HepG2 (cell line): ENCODE measurements around the gene CRYBA2. TPM values are rescaled to one million over a fixed set of nuclear protein-coding genes. Genes with fewer than 3 reads are reported as not detected.

Experiments
- ARID2 ChIP-seq: sonication (generic); formaldehyde crosslinking; IDR thresholded peaks from 2 replicates; pipeline ENCODE4 v1.8.1; 2022; ENCODE audit warnings: mild to moderate bottlenecking, missing genetic modification reagents, borderline replicate concordance
- BCLAF1 ChIP-seq: fragments of 450-650 bp; IDR thresholded peaks from 2 replicates; pipeline ENCODE4 v1.6.1; 2017; ENCODE audit warnings: mild to moderate bottlenecking
- FUBP1 ChIP-seq: sonication (generic); formaldehyde crosslinking; IDR thresholded peaks from 2 replicates; pipeline ENCODE4 v1.5.1; 2020; ENCODE audit warnings: missing genetic modification reagents, mild to moderate bottlenecking, borderline replicate concordance
- GABPA ChIP-seq, 2 experiments: IDR thresholded peaks; 2 replicates each; pipeline ENCODE4 v1.6.1; 2011 to 2016; ENCODE audit warnings: low read depth in 2 of 2, low read length in 1 of 2, missing biosample characterization in 1 of 2, missing genetic modification characterization in 1 of 2
- GPBP1L1 ChIP-seq: sonication (generic); formaldehyde crosslinking; IDR thresholded peaks from 2 replicates; pipeline ENCODE4 v1.5.0; 2020; ENCODE audit warnings: mild to moderate bottlenecking, missing genetic modification reagents
- HNRNPUL1 ChIP-seq: fragments of 200-400 bp; formaldehyde crosslinking; IDR thresholded peaks from 2 replicates; pipeline ENCODE4 v1.6.1; 2017; ENCODE audit warnings: low read depth, mild to moderate bottlenecking, low read length, moderate library complexity
- MTA3 ChIP-seq: sonication (generic); formaldehyde crosslinking; IDR thresholded peaks from 2 replicates; pipeline ENCODE4 v1.4.0; 2020; ENCODE audit warnings: missing genetic modification reagents
- NCOR1 ChIP-seq: fragments of 200-600 bp; sonication (generic); IDR thresholded peaks from 2 replicates; pipeline ENCODE4 v1.7.0; 2017; ENCODE audit warnings: antibody characterized with exemption, low read length, borderline replicate concordance
- NFKB2 ChIP-seq: sonication (generic); formaldehyde crosslinking; IDR thresholded peaks from 2 replicates; pipeline ENCODE4 v1.4.0; 2020; ENCODE audit warnings: missing genetic modification reagents, borderline replicate concordance
- PAWR ChIP-seq: sonication (generic); formaldehyde crosslinking; IDR thresholded peaks from 2 replicates; pipeline ENCODE4 v1.4.0; 2020; ENCODE audit warnings: missing genetic modification reagents, mild to moderate bottlenecking, borderline replicate concordance
- PRPF4 ChIP-seq: fragments of 200-400 bp; formaldehyde crosslinking; IDR thresholded peaks from 2 replicates; pipeline ENCODE4 v1.6.1; 2016; ENCODE audit warnings: low read length, low read depth; ENCODE audit not compliant: poor library complexity, severe bottlenecking
- SALL2 ChIP-seq: sonication (generic); formaldehyde crosslinking; IDR thresholded peaks from 2 replicates; pipeline ENCODE4 v1.8.1; 2023; ENCODE audit warnings: mild to moderate bottlenecking, missing genetic modification reagents, inconsistent platforms
- SMYD3 ChIP-seq: sonication (generic); formaldehyde crosslinking; IDR thresholded peaks from 2 replicates; pipeline ENCODE4 v1.8.1; 2023; ENCODE audit warnings: mild to moderate bottlenecking, missing genetic modification reagents
- ZFP36L1 ChIP-seq: sonication (generic); formaldehyde crosslinking; IDR thresholded peaks from 2 replicates; pipeline ENCODE4 v1.8.0; 2022; ENCODE audit warnings: mild to moderate bottlenecking, missing genetic modification reagents, moderate library complexity
- ZNF264 ChIP-seq: sonication (generic); formaldehyde crosslinking; IDR thresholded peaks from 2 replicates; pipeline ENCODE4 v1.4.0; 2020; ENCODE audit warnings: missing genetic modification reagents
- ZNF501 ChIP-seq: sonication (generic); formaldehyde crosslinking; IDR thresholded peaks from 2 replicates; pipeline ENCODE4 v1.5.1; 2020; ENCODE audit warnings: mild to moderate bottlenecking, moderate library complexity, missing genetic modification reagents
- ZNF569 ChIP-seq: sonication (generic); formaldehyde crosslinking; IDR thresholded peaks from 2 replicates; pipeline ENCODE4 v1.5.0; 2020; ENCODE audit warnings: mild to moderate bottlenecking, missing genetic modification reagents, moderate library complexity, borderline replicate concordance
- ZNF773 ChIP-seq: sonication (generic); formaldehyde crosslinking; IDR thresholded peaks from 2 replicates; pipeline ENCODE4 v1.4.0; 2020; ENCODE audit warnings: missing genetic modification reagents, borderline replicate concordance
- ZNF776 ChIP-seq: sonication (generic); formaldehyde crosslinking; IDR thresholded peaks from 2 replicates; pipeline ENCODE4 v1.4.0; 2020; ENCODE audit warnings: mild to moderate bottlenecking, missing genetic modification reagents
- ZSCAN25 ChIP-seq: sonication (generic); formaldehyde crosslinking; IDR thresholded peaks from 2 replicates; pipeline ENCODE4 v1.8.0; 2022; ENCODE audit warnings: mild to moderate bottlenecking, missing genetic modification reagents
- polyA plus RNA-seq, 8 experiments: library from polyadenylated mRNA; depleted of rRNA in 3 of 8; stranded (reverse) in 7 of 8; unstranded in 1 of 8; fragments of >200 nt; fragmentation: Illumina TruSeq in 4 of 8; extraction: Trizol in 4 of 8; gene quantifications; 2 replicates each; pipeline versions ENCODE4 v1.2.1 to v1.2.3, GENCODE V29; 2011 to 2016; ENCODE audit warnings: low read depth in 4 of 8, missing spikeins in 1 of 8, mixed read lengths in 1 of 8; ENCODE audit not compliant: insufficient read depth in 1 of 8
- total RNA-seq, 5 experiments: library from RNA; depleted of rRNA; stranded (reverse); fragments of >200 nt; fragmentation: Illumina TruSeq; extraction: Trizol; gene quantifications; 2 replicates each; pipeline ENCODE4 v1.2.3, GENCODE V29; 2016; ENCODE audit warnings: low read depth in 1 of 5
- TF ChIP-seq, protein P1 (sequence below), 2 experiments: fragments of 450-650 bp in 1 of 2; sonication (generic) in 1 of 2; formaldehyde crosslinking; IDR thresholded peaks; 2 replicates each; pipeline versions ENCODE4 v1.5.0 to v1.8.0; 2020 to 2022; ENCODE audit warnings: mild to moderate bottlenecking in 1 of 2, missing genetic modification reagents in 1 of 2
- TF ChIP-seq, protein P2 (sequence below): sonication (generic); formaldehyde crosslinking; IDR thresholded peaks from 2 replicates; pipeline ENCODE4 v1.4.0; 2020; ENCODE audit warnings: missing genetic modification reagents

Gene CRYBA2
- total and polyA plus RNA-seq, 2 of the 13 experiments (the other 11 are each of a cell fraction or from before 2014, with no cell fraction given), result not detected

- TF ChIP-seq GPBP1L1 (CRISPR knock-in tag), result no peak
- peak; percentile 77; the same call in 1 of the 2 replicates for TF ChIP-seq NFKB2 (CRISPR knock-in tag)
- no peak for TF ChIP-seq ZNF264 (CRISPR knock-in tag)
- peak; percentile 65; the same call in 1 of the 2 replicates for TF ChIP-seq SALL2
- no peak for TF ChIP-seq ZFP36L1 (CRISPR knock-in tag)
- no peak for TF ChIP-seq GABPA (IDR thresholded peaks at IDR 0.05; ENCODE audit: low read depth, low read length)
- TF ChIP-seq GABPA (CRISPR knock-in tag; IDR thresholded peaks at IDR 0.05; ENCODE audit: low read depth), result no peak
- no peak for TF ChIP-seq ZNF776 (CRISPR knock-in tag)
- peak; percentile 99 for TF ChIP-seq ZSCAN25 (CRISPR knock-in tag)
- no peak for TF ChIP-seq PAWR
- TF ChIP-seq NCOR1, result no peak
- TF ChIP-seq MTA3 (CRISPR knock-in tag), result no peak
- no peak for TF ChIP-seq FUBP1 (CRISPR knock-in tag)
- TF ChIP-seq BCLAF1, result no peak
- no peak for TF ChIP-seq ZNF773 (CRISPR knock-in tag)
- no peak for TF ChIP-seq SMYD3 (CRISPR knock-in tag)
- TF ChIP-seq, protein P1, sequence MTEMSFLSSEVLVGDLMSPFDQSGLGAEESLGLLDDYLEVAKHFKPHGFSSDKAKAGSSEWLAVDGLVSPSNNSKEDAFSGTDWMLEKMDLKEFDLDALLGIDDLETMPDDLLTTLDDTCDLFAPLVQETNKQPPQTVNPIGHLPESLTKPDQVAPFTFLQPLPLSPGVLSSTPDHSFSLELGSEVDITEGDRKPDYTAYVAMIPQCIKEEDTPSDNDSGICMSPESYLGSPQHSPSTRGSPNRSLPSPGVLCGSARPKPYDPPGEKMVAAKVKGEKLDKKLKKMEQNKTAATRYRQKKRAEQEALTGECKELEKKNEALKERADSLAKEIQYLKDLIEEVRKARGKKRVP (CRISPR knock-in tag; IDR thresholded peaks at IDR 0.05), result no peak
- peak; percentile 50; the same call in 1 of the 2 replicates for TF ChIP-seq ZNF501 (CRISPR knock-in tag)
- TF ChIP-seq ARID2 (CRISPR knock-in tag), result 0 out of 2 replicates have a peak, but pooled peaks have one; percentile 44
- TF ChIP-seq PRPF4, result no peak
- TF ChIP-seq, protein P2, sequence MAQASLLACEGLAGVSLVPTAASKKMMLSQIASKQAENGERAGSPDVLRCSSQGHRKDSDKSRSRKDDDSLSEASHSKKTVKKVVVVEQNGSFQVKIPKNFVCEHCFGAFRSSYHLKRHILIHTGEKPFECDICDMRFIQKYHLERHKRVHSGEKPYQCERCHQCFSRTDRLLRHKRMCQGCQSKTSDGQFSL (CRISPR knock-in tag), result peak; percentile 7; the same call in 1 of the 2 replicates
- no peak for TF ChIP-seq ZNF569 (CRISPR knock-in tag)
- TF ChIP-seq HNRNPUL1, result no peak
Measured at GRCh38 chr2:218995972-218996711, 2.9 kb upstream of the CRYBA2 start (continued).
